Testis (tissue), 2 donors: ENCODE results near the gene CFAP65.

Source experiments
- CTCF ChIP-seq, 3 experiments: fragments of 450-650 bp in 2 of 3; fragments of 200-600 bp in 1 of 3; sonication (generic) in 1 of 3; IDR thresholded peaks; one replicate each; pipeline ENCODE4 v1.5.1; 2016 to 2019; ENCODE audit warnings: antibody characterized with exemption in 3 of 3, mild to moderate bottlenecking in 2 of 3, moderate library complexity in 1 of 3
- POLR2A ChIP-seq: fragments of 450-650 bp; IDR thresholded peaks from one replicate; pipeline ENCODE4 v1.6.1; 2017; ENCODE audit warnings: antibody characterized with exemption, mild to moderate bottlenecking, moderate library complexity

- TF ChIP-seq POLR2A (no peak), CTCF (IDR thresholded peaks at IDR 0.05) (no peak)
Measured at GRCh38 chr2:219084791-219085190, 43.5 kb upstream of the CFAP65 start.
